ENCODE measurements around the gene P3H4.

Gene P3H4

GRCh38 chr17:41773190-41773588 lies 38.6 kb downstream of the P3H4 start:
- no peaks in the 10 kb centered on the region for H3K36me3 ChIP-seq (replicated peaks; ENCODE audit: insufficient read depth, low read length)
- H3F3A ChIP-seq (ENCODE audit: insufficient read depth, low read length), result no peaks in the 10 kb centered on the region
- no peaks in the 10 kb centered on the region for H3K9me3 ChIP-seq (replicated peaks; ENCODE audit: insufficient read depth, low read length)
- H3K79me2 ChIP-seq (ENCODE audit: low read length), result no peaks in the 10 kb centered on the region
- H3K9ac ChIP-seq (ENCODE audit: low read length), result no peak overlapping the region
- no peak for TF ChIP-seq EZH2 (optimal IDR thresholded peaks at IDR 0.05; ENCODE audit: low read depth, low read length)
- no peak for TF ChIP-seq EZH2phosphoT487 (IDR thresholded peaks at IDR 0.05; ENCODE audit: low read length)
- TF ChIP-seq, protein P1, sequence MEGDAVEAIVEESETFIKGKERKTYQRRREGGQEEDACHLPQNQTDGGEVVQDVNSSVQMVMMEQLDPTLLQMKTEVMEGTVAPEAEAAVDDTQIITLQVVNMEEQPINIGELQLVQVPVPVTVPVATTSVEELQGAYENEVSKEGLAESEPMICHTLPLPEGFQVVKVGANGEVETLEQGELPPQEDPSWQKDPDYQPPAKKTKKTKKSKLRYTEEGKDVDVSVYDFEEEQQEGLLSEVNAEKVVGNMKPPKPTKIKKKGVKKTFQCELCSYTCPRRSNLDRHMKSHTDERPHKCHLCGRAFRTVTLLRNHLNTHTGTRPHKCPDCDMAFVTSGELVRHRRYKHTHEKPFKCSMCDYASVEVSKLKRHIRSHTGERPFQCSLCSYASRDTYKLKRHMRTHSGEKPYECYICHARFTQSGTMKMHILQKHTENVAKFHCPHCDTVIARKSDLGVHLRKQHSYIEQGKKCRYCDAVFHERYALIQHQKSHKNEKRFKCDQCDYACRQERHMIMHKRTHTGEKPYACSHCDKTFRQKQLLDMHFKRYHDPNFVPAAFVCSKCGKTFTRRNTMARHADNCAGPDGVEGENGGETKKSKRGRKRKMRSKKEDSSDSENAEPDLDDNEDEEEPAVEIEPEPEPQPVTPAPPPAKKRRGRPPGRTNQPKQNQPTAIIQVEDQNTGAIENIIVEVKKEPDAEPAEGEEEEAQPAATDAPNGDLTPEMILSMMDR (IDR thresholded peaks at IDR 0.05; ENCODE audit: low read length), result no peak
- no peaks in the 10 kb centered on the region for H3K9me2 ChIP-seq (replicated peaks; ENCODE audit: insufficient read depth, low read length)
- H3K27ac ChIP-seq (ENCODE audit: low read length), result no peak overlapping the region
- H3K4me1 ChIP-seq (ENCODE audit: low read length), result no peaks in the 10 kb centered on the region
- no peak overlapping the region for H3K4me3 ChIP-seq (ENCODE audit: low read length)
- no peak for DNase-seq
- H2AFZ ChIP-seq (ENCODE audit: low read length), result no peak overlapping the region
- H4K20me1 ChIP-seq (ENCODE audit: insufficient read depth, low read length), result no peaks in the 10 kb centered on the region
- no peak overlapping the region for H3K4me2 ChIP-seq (ENCODE audit: low read depth, low read length)
- no peaks in the 10 kb centered on the region for H3K27me3 ChIP-seq (replicated peaks; ENCODE audit: insufficient read depth, low read length)

- Histone ChIP-seq H3K4me2 (ENCODE audit: low read depth, low read length) (no peak overlapping the region), H3K9me3 (replicated peaks; ENCODE audit: insufficient read depth, low read length) (no peaks in the 10 kb centered on the region), H3K9ac (ENCODE audit: low read length) (no peak overlapping the region), H3K79me2 (ENCODE audit: low read length) (no peaks in the 10 kb centered on the region), H4K20me1 (ENCODE audit: insufficient read depth, low read length) (no peaks in the 10 kb centered on the region), H3F3A (ENCODE audit: insufficient read depth, low read length) (no peaks in the 10 kb centered on the region), H3K27ac (ENCODE audit: low read length) (no peak overlapping the region), H3K9me2 (replicated peaks; ENCODE audit: insufficient read depth, low read length) (no peaks in the 10 kb centered on the region), H3K4me3 (ENCODE audit: low read length) (no peak overlapping the region), H3K27me3 (replicated peaks; ENCODE audit: insufficient read depth, low read length) (no peaks in the 10 kb centered on the region), H2AFZ (ENCODE audit: low read length) (no peak overlapping the region), H3K36me3 (replicated peaks; ENCODE audit: insufficient read depth, low read length) (no peaks in the 10 kb centered on the region), H3K4me1 (ENCODE audit: low read length) (no peaks in the 10 kb centered on the region)
- TF ChIP-seq, protein P1 (IDR thresholded peaks at IDR 0.05; ENCODE audit: low read length), result no peak
- no peak for TF ChIP-seq EZH2phosphoT487 (IDR thresholded peaks at IDR 0.05; ENCODE audit: low read length)
- TF ChIP-seq EZH2 (optimal IDR thresholded peaks at IDR 0.05; ENCODE audit: low read depth, low read length), result no peak
- DNase-seq, result no peak
Observed at GRCh38 chr17:41772586-41773189, 39.1 kb downstream of the P3H4 start.

- H4K20me1 ChIP-seq (ENCODE audit: insufficient read depth, low read length), result no peaks in the 10 kb centered on the region
- H3K4me3 ChIP-seq (ENCODE audit: low read length), result no peak overlapping the region
- no peak overlapping the region for H3K9ac ChIP-seq (ENCODE audit: low read length)
- H3K4me2 ChIP-seq (ENCODE audit: low read depth, low read length), result no peak overlapping the region
- H3K27me3 ChIP-seq (replicated peaks; ENCODE audit: insufficient read depth, low read length), result no peaks in the 10 kb centered on the region
- H2AFZ ChIP-seq (ENCODE audit: low read length), result no peak overlapping the region
- no peaks in the 10 kb centered on the region for H3F3A ChIP-seq (ENCODE audit: insufficient read depth, low read length)
- H3K36me3 ChIP-seq (replicated peaks; ENCODE audit: insufficient read depth, low read length), result no peaks in the 10 kb centered on the region
- DNase-seq, result no peak
- no peak overlapping the region for H3K27ac ChIP-seq (ENCODE audit: low read length)
- H3K9me2 ChIP-seq (replicated peaks; ENCODE audit: insufficient read depth, low read length), result no peaks in the 10 kb centered on the region
- H3K9me3 ChIP-seq (replicated peaks; ENCODE audit: insufficient read depth, low read length), result no peaks in the 10 kb centered on the region
- H3K79me2 ChIP-seq (ENCODE audit: low read length), result no peaks in the 10 kb centered on the region
- no peak for TF ChIP-seq EZH2phosphoT487 (IDR thresholded peaks at IDR 0.05; ENCODE audit: low read length)
- TF ChIP-seq, protein P1 (IDR thresholded peaks at IDR 0.05; ENCODE audit: low read length), result no peak
- TF ChIP-seq EZH2 (optimal IDR thresholded peaks at IDR 0.05; ENCODE audit: low read depth, low read length), result no peak
- no peaks in the 10 kb centered on the region for H3K4me1 ChIP-seq (ENCODE audit: low read length)
Observed at GRCh38 chr17:41772218-41772585, 39.5 kb downstream of the P3H4 start.
